Fibroblast of lung (primary cell): ENCODE measurements around the gene MYH13. TPM values are rescaled to one million over a fixed set of nuclear protein-coding genes. Genes with fewer than 3 reads are reported as not detected.

Experiments used
- DNase-seq, 2 donors: peaks; one replicate each; pipeline versions ENCODE4 v3.0.0 to v3.0.0-alpha.2; 2010; ENCODE audit warnings: low read depth in 2 of 2
- H2AFZ ChIP-seq: 2 replicates; pipeline ENCODE4 v1.5.1; 2012; ENCODE audit warnings: low read length, control low read depth, inconsistent platforms
- H3K27ac ChIP-seq: 2 replicates; pipeline ENCODE4 v1.5.1; 2011; ENCODE audit warnings: low read length, control low read depth; ENCODE audit not compliant: insufficient read depth
- H3K27me3 ChIP-seq: 2 replicates; pipeline ENCODE4 v1.5.1; 2011; ENCODE audit warnings: mild to moderate bottlenecking, low read length; ENCODE audit not compliant: control insufficient read depth, insufficient read depth
- H3K36me3 ChIP-seq: 2 replicates; pipeline ENCODE4 v1.5.1; 2011; ENCODE audit warnings: low read length; ENCODE audit not compliant: control insufficient read depth, insufficient read depth
- H3K4me1 ChIP-seq: 2 replicates; pipeline ENCODE4 v1.5.1; 2011; ENCODE audit warnings: low read length; ENCODE audit not compliant: control insufficient read depth, insufficient read depth; ENCODE audit errors: extremely low read depth
- H3K4me2 ChIP-seq: 2 replicates; pipeline ENCODE4 v1.5.1; 2011; ENCODE audit warnings: low read length, control low read depth; ENCODE audit not compliant: insufficient read depth; ENCODE audit errors: extremely low read depth
- H3K4me3 ChIP-seq, 4 experiments: fragments of 200-600 bp in 1 of 4; sonication (generic) in 1 of 4; replicated peaks in 1 of 4; 2 replicates each; pipeline ENCODE4 v1.5.1; 2011 to 2016; ENCODE audit warnings: low read length in 4 of 4, low read depth in 3 of 4, mild to moderate bottlenecking in 3 of 4, control low read depth in 2 of 4, inconsistent platforms in 1 of 4, mixed read lengths in 1 of 4; ENCODE audit not compliant: insufficient read depth in 1 of 4; ENCODE audit errors: control extremely low read depth in 1 of 4
- H3K79me2 ChIP-seq: 2 replicates; pipeline ENCODE4 v1.5.1; 2012; ENCODE audit warnings: mild to moderate bottlenecking, low read length, inconsistent platforms; ENCODE audit not compliant: control insufficient read depth, insufficient read depth
- H3K9ac ChIP-seq: 2 replicates; pipeline ENCODE4 v1.5.1; 2011; ENCODE audit warnings: mild to moderate bottlenecking, low read length, control low read depth; ENCODE audit not compliant: insufficient read depth
- H3K9me3 ChIP-seq: 2 replicates; pipeline ENCODE4 v1.5.1; 2012; ENCODE audit warnings: low read depth, low read length; ENCODE audit not compliant: control insufficient read depth, insufficient read depth
- H4K20me1 ChIP-seq: 2 replicates; pipeline ENCODE4 v1.5.1; 2011; ENCODE audit warnings: low read length; ENCODE audit not compliant: control insufficient read depth, insufficient read depth; ENCODE audit errors: extremely low read depth
- EZH2 ChIP-seq: IDR thresholded peaks from 2 replicates; pipeline ENCODE4 v1.5.1; 2012; ENCODE audit warnings: low read length, control low read depth, mild to moderate bottlenecking; ENCODE audit errors: missing control alignments
- polyA plus RNA-seq, 2 donors: library from polyadenylated mRNA; depleted of rRNA in 1 of 2; stranded (reverse) in 1 of 2; unstranded in 1 of 2; fragments of >200 nt; gene quantifications; 2 replicates each; pipeline ENCODE4 v1.2.1, GENCODE V29; 2011 to 2012; ENCODE audit warnings: missing spikeins in 1 of 2
- total RNA-seq: library from RNA; depleted of rRNA; stranded (reverse); fragments of >200 nt; gene quantifications from 2 replicates; pipeline ENCODE4 v1.2.1, GENCODE V29; 2014
- TF ChIP-seq, protein P1 (sequence below), 2 donors: IDR thresholded peaks in 1 of 2; conservative IDR thresholded peaks in 1 of 2; 1 replicate in 1 of 2; 2 replicates in 1 of 2; pipeline ENCODE4 v1.5.1; 2011 to 2012; ENCODE audit warnings: low read length in 2 of 2, control low read depth in 1 of 2, inconsistent platforms in 1 of 2, low read depth in 1 of 2, mild to moderate bottlenecking in 1 of 2

The MYH13 gene
- total and polyA plus RNA-seq, 2 donors (not counting 1 experiment from before 2014, with no cell fraction given) = not detected

GRCh38 chr17:10394201-10394887 is 21.5 kb upstream of the MYH13 start:
- no peak overlapping the region for H3K27ac ChIP-seq
- no peak overlapping the region for H3K9ac ChIP-seq
- H3K9me3 ChIP-seq = no peaks in the 10 kb centered on the region
- H3K4me2 ChIP-seq = no peak overlapping the region
- no peak overlapping the region for H2AFZ ChIP-seq
- no peak for TF ChIP-seq EZH2
- TF ChIP-seq, protein P1, sequence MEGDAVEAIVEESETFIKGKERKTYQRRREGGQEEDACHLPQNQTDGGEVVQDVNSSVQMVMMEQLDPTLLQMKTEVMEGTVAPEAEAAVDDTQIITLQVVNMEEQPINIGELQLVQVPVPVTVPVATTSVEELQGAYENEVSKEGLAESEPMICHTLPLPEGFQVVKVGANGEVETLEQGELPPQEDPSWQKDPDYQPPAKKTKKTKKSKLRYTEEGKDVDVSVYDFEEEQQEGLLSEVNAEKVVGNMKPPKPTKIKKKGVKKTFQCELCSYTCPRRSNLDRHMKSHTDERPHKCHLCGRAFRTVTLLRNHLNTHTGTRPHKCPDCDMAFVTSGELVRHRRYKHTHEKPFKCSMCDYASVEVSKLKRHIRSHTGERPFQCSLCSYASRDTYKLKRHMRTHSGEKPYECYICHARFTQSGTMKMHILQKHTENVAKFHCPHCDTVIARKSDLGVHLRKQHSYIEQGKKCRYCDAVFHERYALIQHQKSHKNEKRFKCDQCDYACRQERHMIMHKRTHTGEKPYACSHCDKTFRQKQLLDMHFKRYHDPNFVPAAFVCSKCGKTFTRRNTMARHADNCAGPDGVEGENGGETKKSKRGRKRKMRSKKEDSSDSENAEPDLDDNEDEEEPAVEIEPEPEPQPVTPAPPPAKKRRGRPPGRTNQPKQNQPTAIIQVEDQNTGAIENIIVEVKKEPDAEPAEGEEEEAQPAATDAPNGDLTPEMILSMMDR (conservative IDR thresholded peaks at IDR 0.05 in 1 of 2, IDR thresholded peaks at IDR 0.05 in 1 of 2; ENCODE audit: low read depth in 1 of 2, low read length in 2 of 2) = no peak
- H3K36me3 ChIP-seq = no peaks in the 10 kb centered on the region
- H4K20me1 ChIP-seq = no peaks in the 10 kb centered on the region
- H3K4me3 ChIP-seq = no peak overlapping the region
- no peaks in the 10 kb centered on the region for H3K79me2 ChIP-seq
- H3K4me1 ChIP-seq = no peaks in the 10 kb centered on the region
- DNase-seq = no peak
- no peaks in the 10 kb centered on the region for H3K27me3 ChIP-seq

GRCh38 chr17:10392880-10393279 is 20.1 kb upstream of the MYH13 start:
- Histone ChIP-seq H3K9ac (no peak overlapping the region), H4K20me1 (no peaks in the 10 kb centered on the region), H3K4me1 (no peaks in the 10 kb centered on the region), H3K27ac (no peak overlapping the region), H3K27me3 (no peaks in the 10 kb centered on the region), H3K4me2 (no peak overlapping the region), H3K4me3 (no peak overlapping the region), H3K79me2 (no peaks in the 10 kb centered on the region), H3K36me3 (no peaks in the 10 kb centered on the region), H2AFZ (no peak overlapping the region), H3K9me3 (no peaks in the 10 kb centered on the region)
- no peak for DNase-seq
- TF ChIP-seq EZH2 = no peak
- TF ChIP-seq, protein P1 (conservative IDR thresholded peaks at IDR 0.05 in 1 of 2, IDR thresholded peaks at IDR 0.05 in 1 of 2; ENCODE audit: low read depth in 1 of 2, low read length in 2 of 2) = no peak

GRCh38 chr17:10385871-10386270 is 13.1 kb upstream of the MYH13 start:
- Histone ChIP-seq H2AFZ (no peak overlapping the region), H3K36me3 (no peaks in the 10 kb centered on the region), H3K9me3 (no peaks in the 10 kb centered on the region), H4K20me1 (no peaks in the 10 kb centered on the region), H3K4me3 (no peak overlapping the region), H3K4me1 (no peaks in the 10 kb centered on the region), H3K9ac (no peak overlapping the region), H3K79me2 (no peaks in the 10 kb centered on the region), H3K27ac (no peak overlapping the region), H3K27me3 (no peaks in the 10 kb centered on the region), H3K4me2 (no peak overlapping the region)
- DNase-seq = no peak
- TF ChIP-seq, protein P1 (conservative IDR thresholded peaks at IDR 0.05 in 1 of 2, IDR thresholded peaks at IDR 0.05 in 1 of 2; ENCODE audit: low read depth in 1 of 2, low read length in 2 of 2) = no peak
- TF ChIP-seq EZH2 = no peak
